ENCODE measurements around the gene RRP1.

GRCh38 chr21:43779660-43780059 is 9.7 kb upstream of the RRP1 start:
- TF ChIP-seq CTCF (IDR thresholded peaks at IDR 0.05; ENCODE audit: insufficient read depth, low read length, poor library complexity, severe bottlenecking) (no peak), EZH2phosphoT487 (conservative IDR thresholded peaks at IDR 0.05; ENCODE audit: low read length) (no peak)
